GM12878 (cell line): ENCODE data around the gene EIF2S2. TPM values are rescaled to one million over a fixed set of nuclear protein-coding genes. Genes with fewer than 3 reads are reported as not detected.

Experiments
- ATAC-seq: fragments of 200-7000 bp; cut with Tn5 transposase; 3 replicates; pipeline ENCODE4 v1.9.1; 2020; ENCODE audit warnings: mild to moderate bottlenecking, moderate library complexity
- BruUV-seq: library from RNA; stranded (reverse); fragments of 400-500 nt; replicated peaks from 2 replicates; lab custom pipeline; 2021; lab: Mats Ljungman, UMichigan
- CTCF ChIA-PET: fragments of 300-600 bp; sonication (Branson Sonifier 250); formaldehyde crosslinking; extraction: SDS; loops from one replicate; lab custom pipeline; 2021; ENCODE audit warnings: inconsistent platforms; lab: Yijun Ruan, JAX
- POLR2A ChIA-PET: fragments of 350-600 bp; formaldehyde crosslinking; extraction: SDS; loops from one replicate; lab custom pipeline; 2021; ENCODE audit warnings: inconsistent platforms; lab: Charles Lee
- RAD21 ChIA-PET: fragments of 300-600 bp; sonication (Branson Sonifier 250); formaldehyde crosslinking; loops from one replicate; lab custom pipeline; 2023; ENCODE audit warnings: antibody characterized with exemption; ENCODE audit not compliant: unreplicated experiment; lab: Charles Lee
- SMC1A ChIA-PET: fragments of 300-600 bp; sonication (Branson Sonifier 250); formaldehyde crosslinking; loops from one replicate; lab custom pipeline; 2023; ENCODE audit not compliant: unreplicated experiment, uncharacterized antibody; lab: Charles Lee
- DNase-seq: peaks from one replicate; pipeline ENCODE4 v3.0.0-alpha.2; 2011; ENCODE audit warnings: low read depth, low spot score
- FAIRE-seq: peaks from 3 replicates; lab custom pipeline; 2011; peaks lifted over from hg19 to GRCh38; lab: Jason Lieb, UNC
- H2AFZ ChIP-seq: 2 replicates; pipeline ENCODE4 v1.6.0; 2011; ENCODE audit warnings: low read depth, low read length, control low read depth; ENCODE audit not compliant: control insufficient read depth
- H3K27ac ChIP-seq: 2 replicates; pipeline ENCODE4 v1.5.1; 2011; ENCODE audit warnings: control low read depth; ENCODE audit not compliant: control insufficient read depth, insufficient read depth
- H3K27me3 ChIP-seq, 2 experiments: replicated peaks in 1 of 2; 2 replicates each; pipeline versions ENCODE4 v1.6.0 to v1.6.1; 2011; ENCODE audit warnings: low read length in 1 of 2; ENCODE audit not compliant: control insufficient read depth in 2 of 2, insufficient read depth in 2 of 2
- H3K36me3 ChIP-seq, 2 experiments: 2 replicates each; pipeline ENCODE4 v1.5.1; 2011; ENCODE audit warnings: low read length in 1 of 2; ENCODE audit not compliant: control insufficient read depth in 2 of 2, insufficient read depth in 2 of 2
- H3K4me1 ChIP-seq: 2 replicates; pipeline ENCODE4 v1.6.1; 2011; ENCODE audit warnings: mild to moderate bottlenecking, low read length, moderate library complexity, mixed read lengths; ENCODE audit not compliant: control insufficient read depth, insufficient read depth
- H3K4me2 ChIP-seq: 2 replicates; pipeline ENCODE4 v1.6.0; 2011; ENCODE audit warnings: control low read depth; ENCODE audit not compliant: control insufficient read depth, insufficient read depth
- H3K4me3 ChIP-seq: fragments of 200-600 bp; sonication (generic); 2 replicates; pipeline ENCODE4 v1.5.1; 2016
- H3K79me2 ChIP-seq: 2 replicates; pipeline ENCODE4 v1.6.0; 2011; ENCODE audit warnings: low read length; ENCODE audit not compliant: control insufficient read depth, insufficient read depth
- H3K9ac ChIP-seq: 2 replicates; pipeline ENCODE4 v1.8.0; 2011; ENCODE audit warnings: low read length, control low read depth, mixed read lengths; ENCODE audit not compliant: control insufficient read depth, insufficient read depth
- H3K9me3 ChIP-seq: replicated peaks from 3 replicates; pipeline ENCODE4 v1.5.1; 2011; ENCODE audit warnings: mild to moderate bottlenecking, low read length; ENCODE audit not compliant: control insufficient read depth, insufficient read depth
- H4K20me1 ChIP-seq: 2 replicates; pipeline ENCODE4 v1.6.0; 2011; ENCODE audit not compliant: control insufficient read depth, insufficient read depth
- ATF3 ChIP-seq: IDR thresholded peaks from 2 replicates; pipeline ENCODE4 v1.6.1; 2011; ENCODE audit warnings: low read depth, mild to moderate bottlenecking, low read length, moderate library complexity, borderline replicate concordance; ENCODE audit errors: extremely low read depth
- E2F8 ChIP-seq: fragments of 450-650 bp; IDR thresholded peaks from 2 replicates; pipeline ENCODE4 v1.6.1; 2018; ENCODE audit warnings: mild to moderate bottlenecking, low read depth, moderate library complexity; ENCODE audit not compliant: partially characterized antibody
- EP300 ChIP-seq, 2 experiments: fragments of 150-350 bp in 1 of 2; IDR thresholded peaks; 2 replicates each; pipeline ENCODE4 v1.6.1; 2011 to 2012; ENCODE audit warnings: low read depth in 2 of 2, low read length in 2 of 2, borderline replicate concordance in 1 of 2, improper control_type of control experiment in 1 of 2, inconsistent platforms in 1 of 2; ENCODE audit not compliant: control insufficient read depth in 1 of 2
- EZH2 ChIP-seq: IDR thresholded peaks from 2 replicates; pipeline ENCODE4 v1.6.1; 2012; ENCODE audit warnings: low read depth, mild to moderate bottlenecking, control low read depth, inconsistent platforms, low read length, borderline replicate concordance; ENCODE audit not compliant: control insufficient read depth
- GABPA ChIP-seq: IDR thresholded peaks from 2 replicates; pipeline ENCODE4 v1.6.1; 2014; ENCODE audit warnings: antibody characterized with exemption, low read depth, mild to moderate bottlenecking, inconsistent platforms
- NFYA ChIP-seq: IDR thresholded peaks from 2 replicates; pipeline ENCODE4 v1.6.1; 2011; ENCODE audit warnings: low read depth, mild to moderate bottlenecking, low read length, improper control_type of control experiment, borderline replicate concordance
- SKIL ChIP-seq: fragments of 450-650 bp; IDR thresholded peaks from 2 replicates; pipeline ENCODE4 v1.6.1; 2017; ENCODE audit warnings: mild to moderate bottlenecking, low read depth, inconsistent platforms; ENCODE audit not compliant: poor library complexity, severe bottlenecking
- SPI1 ChIP-seq: IDR thresholded peaks from 2 replicates; pipeline ENCODE4 v1.6.1; 2011; ENCODE audit warnings: low read depth, mild to moderate bottlenecking, low read length, moderate library complexity, borderline replicate concordance; ENCODE audit not compliant: insufficient read depth
- SRF ChIP-seq, 2 experiments: IDR thresholded peaks; 2 replicates each; pipeline ENCODE4 v1.6.1; 2011; ENCODE audit warnings: low read depth in 2 of 2, low read length in 2 of 2, mild to moderate bottlenecking in 1 of 2, moderate library complexity in 1 of 2
- STAT1 ChIP-seq: fragments of 450-650 bp; conservative IDR thresholded peaks from 2 replicates; pipeline ENCODE4 v1.6.1; 2014; ENCODE audit warnings: antibody characterized with exemption, mild to moderate bottlenecking
- TCF7 ChIP-seq: IDR thresholded peaks from 2 replicates; pipeline ENCODE4 v1.6.1; 2014; ENCODE audit warnings: antibody characterized with exemption, borderline replicate concordance
- WGBS: methylation state at CpG from one replicate; pipeline ENCODE4 v1.1.6; 2016; ENCODE audit warnings: low lambda C conversion rate; ENCODE audit not compliant: insufficient replicate concordance, insufficient coverage; ENCODE audit errors: missing lambda C conversion rate; 5-methylcytosine and 5-hydroxymethylcytosine counted together
- in situ Hi-C: fragments of 300-500 bp; cut with MboI; formaldehyde crosslinking; loops from 9 replicates; pipeline ENCODE4 v1.14.3; 2018; ENCODE audit warnings: mixed read lengths
- intact Hi-C: fragments of 100-400 bp; cut with micrococcal nuclease; formaldehyde crosslinking; loops from one replicate; pipeline ENCODE4 v1.14.2; 2022; ENCODE audit not compliant: unreplicated experiment
- polyA plus RNA-seq, 11 experiments: library from polyadenylated mRNA; depleted of rRNA in 4 of 11; unstranded in 6 of 11; stranded (reverse) in 5 of 11; fragments of >200 nt; fragmentation: Nextera tagmentation in 4 of 11; fragmentation: Illumina TruSeq in 1 of 11; extraction: Ambion mirVana in 4 of 11; extraction: Trizol in 1 of 11; gene quantifications; 1 replicate in 1 of 11; 2 replicates in 10 of 11; pipeline versions ENCODE4 v1.2.1 to v1.2.3, GENCODE V29; 2011 to 2016; ENCODE audit warnings: inconsistent platforms in 2 of 11, missing spikeins in 2 of 11, low read depth in 1 of 11
- total RNA-seq, 4 experiments: library from RNA; depleted of rRNA in 3 of 4; stranded (reverse); fragments of >200 nt in 3 of 4; fragmentation: Illumina TruSeq in 1 of 4; extraction: Trizol in 1 of 4; gene quantifications; 2 replicates each; pipeline versions ENCODE4 v1.2.1 to v1.2.3, GENCODE V29; 2013 to 2021

EIF2S2 gene
- total and polyA plus RNA-seq, 10 of the 15 experiments (the other 5 are each of a cell fraction or from before 2014, with no cell fraction given): 60.2 to 153 (median 84.3) TPM

GRCh38 chr20:34083781-34084180 lies 28.3 kb downstream of the EIF2S2 start (continued):
- TF ChIP-seq SKIL: no peak
- TF ChIP-seq SRF (IDR thresholded peaks at IDR 0.05; ENCODE audit: low read depth in 2 of 2, low read length in 2 of 2): no peak
- TF ChIP-seq ATF3: no peak

GRCh38 chr20:34083137-34083536 lies 28.9 kb downstream of the EIF2S2 start:
- Histone ChIP-seq H3K4me1 (no peaks in the 10 kb centered on the region), H3K27me3 (no peaks in the 10 kb centered on the region), H2AFZ (no peak overlapping the region), H3K4me3 (no peak overlapping the region), H4K20me1 (0 out of 2 replicates have a peak, but pooled peaks cover 3% of the 10 kb centered on the region), H3K27ac (no peak overlapping the region), H3K79me2 (no peaks in the 10 kb centered on the region), H3K9me3 (no peaks in the 10 kb centered on the region), H3K36me3 (peaks cover 22 to 24% of the 10 kb centered on the region in 2 experiments), H3K4me2 (no peak overlapping the region), H3K9ac (no peak overlapping the region)
- DNase-seq (no peak), ATAC-seq (0 out of 3 replicates have a peak, but pooled peaks have one; percentile 24), FAIRE-seq (no peak)
- ChIA-PET RAD21 (no interaction called here), CTCF (interaction anchor here (0.5 to 1.2 kb wide), 4 partner anchors 14 to 289 kb away, joined by 3 to 4 read pairs (median 4); no protein-coding TSS in a partner anchor), POLR2A (interaction anchor here (1.4 kb wide), 1 partner anchor 18 kb away, joined by 3 read pairs; no protein-coding TSS in a partner anchor), SMC1A (interaction anchor here (0.7 to 1.6 kb wide), 3 partner anchors 21 to 87 kb away, joined by 3 to 5 read pairs (median 3); no protein-coding TSS in a partner anchor)
- intact Hi-C loops: no loop called here
- TF ChIP-seq SPI1 (no peak), TCF7 (no peak), STAT1 (no peak), GABPA (no peak), EZH2 (no peak), NFYA (no peak), E2F8 (no peak), EP300 (IDR thresholded peaks at IDR 0.05; ENCODE audit: borderline replicate concordance in 1 of 2, control insufficient read depth in 1 of 2, low read depth in 2 of 2, low read length in 2 of 2) (no peak)
- no TSS peak for BruUV-seq
- 78% methylated on average over 7 of the region's 7 CpGs for WGBS
- in situ Hi-C loops: no loop called here
